ENCODE data around the gene PPP1R27. TPM values are rescaled to one million over a fixed set of nuclear protein-coding genes. Genes with fewer than 3 reads are reported as not detected.

PPP1R27 gene
- total and polyA plus RNA-seq, 9 of the 15 experiments (the other 6 are each of a cell fraction or from before 2014, with no cell fraction given): 0.29 to 6.9 (median 1.5) TPM; not detected in 2

- H3K4me2 ChIP-seq (ENCODE audit: insufficient read depth, low read length): no peak overlapping the region
- peaks cover 65% of the 10 kb centered on the region for H3K36me3 ChIP-seq (ENCODE audit: control insufficient read depth, insufficient read depth, low read length)
- H4K20me1 ChIP-seq (replicated peaks; ENCODE audit: control insufficient read depth, insufficient read depth, low read length): peaks cover 41% of the 10 kb centered on the region
- no peaks in the 10 kb centered on the region for H3K9me1 ChIP-seq (ENCODE audit: control insufficient read depth, insufficient read depth, low read length)
- ChIA-PET POLR2A (interaction anchor here (0.7 to 1.9 kb wide), 11 partner anchors 12 to 152 kb away, joined by 3 to 8 read pairs (median 3); no protein-coding TSS in a partner anchor), CTCF (ENCODE audit: low intra/inter-chr PET ratio) (no interaction called here)
- no TSS peak for BruUV-seq (replicated peaks)
- peak; percentile 48 for FAIRE-seq
- peak in 1 of 4 experiments; percentile 68 for DNase-seq (ENCODE audit: extremely low read depth in 1 of 4, low spot score in 3 of 4)
- no peak overlapping the region for H3K4me3 ChIP-seq
- peak overlapping the region; percentile 93; the same call in 1 of the 3 replicates for H3K27ac ChIP-seq (ENCODE audit: extremely low read depth, low read depth, low read length)
- peaks cover 35 to 84% of the 10 kb centered on the region in 2 experiments for H3K4me1 ChIP-seq (replicated peaks in 1 of 2; ENCODE audit: control insufficient read depth in 2 of 2, insufficient read depth in 2 of 2, low read length in 2 of 2)
- no peak overlapping the region for H2AFZ ChIP-seq (ENCODE audit: low read depth, low read length)
- in situ Hi-C loops (cut with MboI) (no loop called here), intact Hi-C loops (cut with micrococcal nuclease) (no loop called here)
- H3K27me3 ChIP-seq (ENCODE audit: control insufficient read depth in 2 of 2, insufficient read depth in 2 of 2, low read length in 2 of 2): no peaks in the 10 kb centered on the region
- 48% methylated on average over 19 of the region's 23 CpGs for WGBS (ENCODE audit: insufficient coverage, low coverage, missing lambda C conversion rate)
- peaks cover 68% of the 10 kb centered on the region for H3K79me2 ChIP-seq (ENCODE audit: control insufficient read depth, insufficient read depth, low read length)
- H3K9ac ChIP-seq (ENCODE audit: insufficient read depth in 1 of 2, low read depth in 2 of 2, low read length in 2 of 2): peak overlapping the region; percentile 44 to 91; a peak in 3 of 4 replicates
- no peaks in the 10 kb centered on the region for H3K9me3 ChIP-seq (replicated peaks; ENCODE audit: control insufficient read depth, insufficient read depth, low read depth, low read length)
- ATAC-seq: peak; percentile 13
- no peak for TF ChIP-seq NELFE (IDR thresholded peaks at IDR 0.05; ENCODE audit: insufficient read depth, insufficient read length)
- TF ChIP-seq RAD51 (IDR thresholded peaks at IDR 0.05; ENCODE audit: borderline replicate concordance, low read depth): no peak
- 0 out of 2 replicates have a peak, but pooled peaks have one; percentile 14 for TF ChIP-seq CHD2 (IDR thresholded peaks at IDR 0.05; ENCODE audit: low read depth, low read length)
- no peak for TF ChIP-seq ZFP30 (CRISPR knock-in tag; IDR thresholded peaks at IDR 0.05; ENCODE audit: borderline replicate concordance)
- TF ChIP-seq CCNT2 (IDR thresholded peaks at IDR 0.05; ENCODE audit: borderline replicate concordance, extremely low read depth, insufficient read length, low read depth, low read length): peak; percentile 87
- no peak for TF ChIP-seq ZNF584 (CRISPR knock-in tag; IDR thresholded peaks at IDR 0.05; ENCODE audit: low read depth)
- no peak for TF ChIP-seq BMI1 (IDR thresholded peaks at IDR 0.05; ENCODE audit: low read length)
- no peak for TF ChIP-seq ZNF217 (CRISPR knock-in tag; IDR thresholded peaks at IDR 0.05)
- TF ChIP-seq SUPT5H (IDR thresholded peaks at IDR 0.05): peak; percentile 88
- TF ChIP-seq NCOA6 (IDR thresholded peaks at IDR 0.05): no peak
- TF ChIP-seq PTRF (tag; IDR thresholded peaks at IDR 0.05): no peak
- TF ChIP-seq BRCA1 (IDR thresholded peaks at IDR 0.05): no peak
- TF ChIP-seq BRCA1 (CRISPR knock-in tag; IDR thresholded peaks at IDR 0.05): no peak
- TF ChIP-seq RBM34 (IDR thresholded peaks at IDR 0.05; ENCODE audit: borderline replicate concordance, insufficient read depth, low read length): no peak
- peak; percentile 58 for TF ChIP-seq HNRNPUL1 (IDR thresholded peaks at IDR 0.05; ENCODE audit: low read length)
- 0 out of 2 replicates have a peak, but pooled peaks have one; percentile 62 for TF ChIP-seq PATZ1 (CRISPR knock-in tag; IDR thresholded peaks at IDR 0.05; ENCODE audit: borderline replicate concordance)
- no peak for TF ChIP-seq ZNF347 (CRISPR knock-in tag; IDR thresholded peaks at IDR 0.05; ENCODE audit: low read depth)
- no peak for TF ChIP-seq ZC3H11A (IDR thresholded peaks at IDR 0.05; ENCODE audit: low read depth, low read length)
- TF ChIP-seq HIVEP1 (CRISPR knock-in tag; IDR thresholded peaks at IDR 0.05): no peak
- TF ChIP-seq SRSF9 (IDR thresholded peaks at IDR 0.05; ENCODE audit: borderline replicate concordance, low read depth, low read length): no peak
- no peak for TF ChIP-seq BCOR (IDR thresholded peaks at IDR 0.05)
- TF ChIP-seq ZBTB7A (IDR thresholded peaks at IDR 0.05; ENCODE audit: borderline replicate concordance, control insufficient read depth, low read depth, low read length): no peak
- TF ChIP-seq ZNF830 (CRISPR knock-in tag; IDR thresholded peaks at IDR 0.05): peak; percentile 97
Observed at GRCh38 chr17:81867170-81867990, 32.5 kb upstream of the PPP1R27 start.
